HCT116 (cell line): ENCODE measurements around the gene ZCWPW2.

Source experiments
- EZH2 ChIP-seq: fragments of 200-600 bp; sonication (generic); IDR thresholded peaks from 2 replicates; pipeline ENCODE4 v1.6.1; 2017; ENCODE audit warnings: antibody characterized with exemption, mixed run types
- EZH2phosphoT487 ChIP-seq: fragments of 200-600 bp; IDR thresholded peaks from 2 replicates; pipeline ENCODE4 v1.6.1; 2018; ENCODE audit warnings: antibody characterized with exemption, borderline replicate concordance
- JUND ChIP-seq: IDR thresholded peaks from 2 replicates; pipeline ENCODE4 v1.6.1; 2012
- POLR2A ChIP-seq: IDR thresholded peaks from 2 replicates; pipeline ENCODE4 v1.7.0; 2011; ENCODE audit warnings: borderline replicate concordance; ENCODE audit not compliant: insufficient read depth, insufficient read length; ENCODE audit errors: extremely low read depth
- POLR2AphosphoS5 ChIP-seq: IDR thresholded peaks from 2 replicates; pipeline ENCODE4 v1.6.1; 2011; ENCODE audit warnings: mild to moderate bottlenecking, low read depth, low read length, moderate library complexity
- RAD21 ChIP-seq: IDR thresholded peaks from 2 replicates; pipeline ENCODE4 v1.6.1; 2012; ENCODE audit warnings: low read depth, mild to moderate bottlenecking
- SRF ChIP-seq: IDR thresholded peaks from 2 replicates; pipeline ENCODE4 v1.6.1; 2012; ENCODE audit warnings: low read depth
- YY1 ChIP-seq: IDR thresholded peaks from 2 replicates; pipeline ENCODE4 v1.6.1; 2011; ENCODE audit warnings: low read length, low read depth, moderate library complexity, mild to moderate bottlenecking; ENCODE audit not compliant: insufficient replicate concordance; ENCODE audit errors: extremely low read depth
- ZNF274 ChIP-seq: fragments of 200-500 bp; sonication (Bioruptor generic); IDR thresholded peaks from 2 replicates; pipeline ENCODE4 v1.6.1; 2014; ENCODE audit warnings: mild to moderate bottlenecking, low read depth, low read length, inconsistent platforms
- TF ChIP-seq, protein P1 (sequence below), 3 experiments: fragments of 200-600 bp in 1 of 3; sonication (generic) in 1 of 3; IDR thresholded peaks in 2 of 3; conservative IDR thresholded peaks in 1 of 3; 2 replicates each; pipeline ENCODE4 v1.5.1; 2012 to 2017; ENCODE audit warnings: low read depth in 2 of 3, low read length in 2 of 3, antibody characterized with exemption in 1 of 3, borderline replicate concordance in 1 of 3, control low read depth in 1 of 3, mild to moderate bottlenecking in 1 of 3, mixed read lengths in 1 of 3, mixed run types in 1 of 3, moderate library complexity in 1 of 3; ENCODE audit not compliant: insufficient read depth in 1 of 3
- TF ChIP-seq, protein P2 (sequence below): IDR thresholded peaks from 2 replicates; pipeline ENCODE4 v1.6.1; 2012; ENCODE audit warnings: low read depth
- TF ChIP-seq, protein P3 (sequence below): IDR thresholded peaks from 2 replicates; pipeline ENCODE4 v1.6.1; 2012
- TF ChIP-seq, protein P4 (sequence below): IDR thresholded peaks from 2 replicates; pipeline ENCODE4 v1.6.1; 2012

DNA sequence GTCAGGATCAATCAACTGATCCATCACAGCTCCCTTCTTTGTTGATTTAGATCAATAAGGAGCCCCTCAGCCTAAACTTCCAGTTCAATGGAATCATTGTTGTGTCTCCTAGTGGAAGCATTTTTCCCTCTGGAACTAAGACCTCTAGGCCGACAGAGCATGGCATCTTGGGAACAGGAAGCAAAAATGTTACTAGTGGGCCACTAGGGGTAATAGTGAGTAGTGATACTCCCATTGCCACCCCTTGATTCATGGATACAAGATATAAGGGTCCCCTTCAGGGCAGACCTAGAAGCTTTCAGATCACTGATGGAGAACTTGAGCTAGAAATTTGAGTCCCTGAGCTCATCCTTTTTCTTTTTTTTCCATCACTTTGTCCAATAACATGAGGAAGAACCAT is 40.5 kb downstream of the ZCWPW2 start:
- TF ChIP-seq POLR2A (no peak), EZH2phosphoT487 (no peak), POLR2AphosphoS5 (no peak), EZH2 (no peak), RAD21 (no peak), JUND (no peak), ZNF274 (no peak), YY1 (no peak), SRF (no peak)
- TF ChIP-seq, protein P1, sequence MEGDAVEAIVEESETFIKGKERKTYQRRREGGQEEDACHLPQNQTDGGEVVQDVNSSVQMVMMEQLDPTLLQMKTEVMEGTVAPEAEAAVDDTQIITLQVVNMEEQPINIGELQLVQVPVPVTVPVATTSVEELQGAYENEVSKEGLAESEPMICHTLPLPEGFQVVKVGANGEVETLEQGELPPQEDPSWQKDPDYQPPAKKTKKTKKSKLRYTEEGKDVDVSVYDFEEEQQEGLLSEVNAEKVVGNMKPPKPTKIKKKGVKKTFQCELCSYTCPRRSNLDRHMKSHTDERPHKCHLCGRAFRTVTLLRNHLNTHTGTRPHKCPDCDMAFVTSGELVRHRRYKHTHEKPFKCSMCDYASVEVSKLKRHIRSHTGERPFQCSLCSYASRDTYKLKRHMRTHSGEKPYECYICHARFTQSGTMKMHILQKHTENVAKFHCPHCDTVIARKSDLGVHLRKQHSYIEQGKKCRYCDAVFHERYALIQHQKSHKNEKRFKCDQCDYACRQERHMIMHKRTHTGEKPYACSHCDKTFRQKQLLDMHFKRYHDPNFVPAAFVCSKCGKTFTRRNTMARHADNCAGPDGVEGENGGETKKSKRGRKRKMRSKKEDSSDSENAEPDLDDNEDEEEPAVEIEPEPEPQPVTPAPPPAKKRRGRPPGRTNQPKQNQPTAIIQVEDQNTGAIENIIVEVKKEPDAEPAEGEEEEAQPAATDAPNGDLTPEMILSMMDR (IDR thresholded peaks at IDR 0.05 in 2 of 3, conservative IDR thresholded peaks at IDR 0.05 in 1 of 3; ENCODE audit: borderline replicate concordance in 1 of 3, insufficient read depth in 1 of 3, low read depth in 2 of 3, low read length in 2 of 3): no peak
- TF ChIP-seq, protein P2, sequence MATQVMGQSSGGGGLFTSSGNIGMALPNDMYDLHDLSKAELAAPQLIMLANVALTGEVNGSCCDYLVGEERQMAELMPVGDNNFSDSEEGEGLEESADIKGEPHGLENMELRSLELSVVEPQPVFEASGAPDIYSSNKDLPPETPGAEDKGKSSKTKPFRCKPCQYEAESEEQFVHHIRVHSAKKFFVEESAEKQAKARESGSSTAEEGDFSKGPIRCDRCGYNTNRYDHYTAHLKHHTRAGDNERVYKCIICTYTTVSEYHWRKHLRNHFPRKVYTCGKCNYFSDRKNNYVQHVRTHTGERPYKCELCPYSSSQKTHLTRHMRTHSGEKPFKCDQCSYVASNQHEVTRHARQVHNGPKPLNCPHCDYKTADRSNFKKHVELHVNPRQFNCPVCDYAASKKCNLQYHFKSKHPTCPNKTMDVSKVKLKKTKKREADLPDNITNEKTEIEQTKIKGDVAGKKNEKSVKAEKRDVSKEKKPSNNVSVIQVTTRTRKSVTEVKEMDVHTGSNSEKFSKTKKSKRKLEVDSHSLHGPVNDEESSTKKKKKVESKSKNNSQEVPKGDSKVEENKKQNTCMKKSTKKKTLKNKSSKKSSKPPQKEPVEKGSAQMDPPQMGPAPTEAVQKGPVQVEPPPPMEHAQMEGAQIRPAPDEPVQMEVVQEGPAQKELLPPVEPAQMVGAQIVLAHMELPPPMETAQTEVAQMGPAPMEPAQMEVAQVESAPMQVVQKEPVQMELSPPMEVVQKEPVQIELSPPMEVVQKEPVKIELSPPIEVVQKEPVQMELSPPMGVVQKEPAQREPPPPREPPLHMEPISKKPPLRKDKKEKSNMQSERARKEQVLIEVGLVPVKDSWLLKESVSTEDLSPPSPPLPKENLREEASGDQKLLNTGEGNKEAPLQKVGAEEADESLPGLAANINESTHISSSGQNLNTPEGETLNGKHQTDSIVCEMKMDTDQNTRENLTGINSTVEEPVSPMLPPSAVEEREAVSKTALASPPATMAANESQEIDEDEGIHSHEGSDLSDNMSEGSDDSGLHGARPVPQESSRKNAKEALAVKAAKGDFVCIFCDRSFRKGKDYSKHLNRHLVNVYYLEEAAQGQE: no peak
- TF ChIP-seq, protein P3, sequence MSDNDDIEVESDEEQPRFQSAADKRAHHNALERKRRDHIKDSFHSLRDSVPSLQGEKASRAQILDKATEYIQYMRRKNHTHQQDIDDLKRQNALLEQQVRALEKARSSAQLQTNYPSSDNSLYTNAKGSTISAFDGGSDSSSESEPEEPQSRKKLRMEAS: no peak
- TF ChIP-seq, protein P4, sequence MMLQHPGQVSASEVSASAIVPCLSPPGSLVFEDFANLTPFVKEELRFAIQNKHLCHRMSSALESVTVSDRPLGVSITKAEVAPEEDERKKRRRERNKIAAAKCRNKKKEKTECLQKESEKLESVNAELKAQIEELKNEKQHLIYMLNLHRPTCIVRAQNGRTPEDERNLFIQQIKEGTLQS: no peak
